ENCODE measurements around the gene UFM1. TPM values are rescaled to one million over a fixed set of nuclear protein-coding genes. Genes with fewer than 3 reads are reported as not detected.
"Not testable (repeated sequence)": the region's sequence is repeated elsewhere in the genome, so short reads cannot be mapped to it uniquely, and the experiment has no call there.

The UFM1 gene
- total and polyA plus RNA-seq, 4 donors, result 68.9 to 140 (median 89.0) TPM

- no peaks in the 10 kb centered on the region for H3K27me3 ChIP-seq (ENCODE audit: control insufficient read depth, insufficient read depth, low read length)
- no peak for DNase-seq (ENCODE audit: low read depth in 4 of 6, low spot score in 6 of 6)
- no peaks in the 10 kb centered on the region for H3K36me3 ChIP-seq (ENCODE audit: control insufficient read depth, insufficient read depth, low read length)
- H3K27ac ChIP-seq (ENCODE audit: low read depth, low read length), result no peak overlapping the region
- no peaks in the 10 kb centered on the region for H3K4me1 ChIP-seq (ENCODE audit: control insufficient read depth, insufficient read depth, low read length)
- H3K9me3 ChIP-seq (ENCODE audit: control insufficient read depth, insufficient read depth, low read length), result no peaks in the 10 kb centered on the region
- H3K4me3 ChIP-seq (ENCODE audit: low read depth, low read length), result no peak overlapping the region
- 89% methylated on average over 4 of the region's 4 CpGs for WGBS (ENCODE audit: insufficient coverage)
Measured at GRCh38 chr13:38361542-38362262, 12.1 kb downstream of the UFM1 start.

DNA sequence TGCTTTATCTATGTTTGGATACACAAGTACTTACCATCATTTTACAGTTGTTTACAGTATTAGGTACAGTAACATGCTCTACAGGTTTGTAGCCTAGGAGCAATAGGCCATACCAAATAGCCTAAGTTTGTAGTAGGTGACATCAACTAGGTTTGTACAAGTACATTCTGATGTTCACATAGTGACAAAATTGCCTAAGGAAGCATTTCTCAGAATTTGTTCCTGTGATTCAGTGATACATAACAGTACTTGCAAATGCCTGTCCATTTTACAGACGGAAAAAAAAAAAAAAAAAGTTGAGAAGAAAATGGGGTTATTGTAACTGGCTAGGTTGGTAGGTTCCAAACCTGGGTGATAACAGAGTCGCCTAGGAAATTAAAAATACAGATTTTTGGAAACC is 13.6 kb downstream of the UFM1 start:
- Histone ChIP-seq H3K36me3 (ENCODE audit: control insufficient read depth, insufficient read depth, low read length) (no peaks in the 10 kb centered on the region), H3K4me1 (ENCODE audit: control insufficient read depth, insufficient read depth, low read length) (no peaks in the 10 kb centered on the region), H3K4me3 (ENCODE audit: low read depth, low read length) (no peak overlapping the region), H3K27me3 (ENCODE audit: control insufficient read depth, insufficient read depth, low read length) (no peaks in the 10 kb centered on the region), H3K27ac (ENCODE audit: low read depth, low read length) (no peak overlapping the region), H3K9me3 (ENCODE audit: control insufficient read depth, insufficient read depth, low read length) (no peaks in the 10 kb centered on the region)
- no CpG with 5 or more reads among the region's 2 CpGs for WGBS (ENCODE audit: insufficient coverage)
- DNase-seq (ENCODE audit: low read depth in 4 of 6, low spot score in 6 of 6), result no peak

GRCh38 chr13:38363746-38364145 is 14.1 kb downstream of the UFM1 start:
- H3K27ac ChIP-seq (ENCODE audit: low read depth, low read length); H3K4me3 ChIP-seq (ENCODE audit: low read depth, low read length); H3K9me3 ChIP-seq (ENCODE audit: control insufficient read depth, insufficient read depth, low read length); H3K36me3 ChIP-seq (ENCODE audit: control insufficient read depth, insufficient read depth, low read length); H3K27me3 ChIP-seq (ENCODE audit: control insufficient read depth, insufficient read depth, low read length); H3K4me1 ChIP-seq (ENCODE audit: control insufficient read depth, insufficient read depth, low read length); DNase-seq (ENCODE audit: low read depth in 4 of 6, low spot score in 6 of 6): not testable (repeated sequence)
- WGBS (ENCODE audit: insufficient coverage), result 87% methylated on average over 11 of the region's 19 CpGs

- no CpG with 5 or more reads among the region's 3 CpGs for WGBS (ENCODE audit: insufficient coverage)
- no peak for DNase-seq (ENCODE audit: low read depth in 4 of 6, low spot score in 6 of 6)
- H3K27me3 ChIP-seq (ENCODE audit: control insufficient read depth, insufficient read depth, low read length), result no peaks in the 10 kb centered on the region
Measured at GRCh38 chr13:38365661-38366060, 16.0 kb downstream of the UFM1 start.

DNA sequence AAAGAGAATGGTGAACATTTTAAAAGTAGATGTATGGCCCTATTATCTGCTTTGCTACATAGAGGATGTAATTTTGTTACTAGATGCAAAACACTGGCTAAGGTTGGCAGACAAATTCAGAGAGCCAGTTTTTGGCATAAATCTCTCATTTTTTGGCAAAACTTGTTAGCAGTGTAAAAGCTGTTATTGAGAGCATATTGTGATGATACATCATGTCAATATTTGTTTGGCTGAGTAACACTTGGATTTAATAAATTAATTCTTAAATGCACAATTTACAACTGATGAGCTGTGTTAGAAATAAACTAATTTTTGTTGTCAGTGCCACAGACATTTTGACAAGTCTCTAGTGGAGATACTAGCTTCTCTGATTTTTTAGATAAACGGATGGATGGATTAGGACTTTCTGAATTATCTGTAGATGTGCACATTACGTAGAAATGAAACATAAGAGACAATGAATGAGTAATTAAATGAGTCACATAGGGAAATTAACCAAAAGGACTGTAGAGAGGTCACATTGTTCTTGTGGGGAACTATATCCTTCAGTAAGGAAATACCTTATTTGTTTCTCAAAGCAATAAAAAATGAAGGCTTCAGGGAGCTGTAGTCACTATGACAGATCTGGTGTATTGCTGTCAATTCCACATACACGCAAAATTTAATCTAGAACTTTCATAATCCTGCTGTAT is 17.4 kb downstream of the UFM1 start:
- no peaks in the 10 kb centered on the region for H3K27me3 ChIP-seq (ENCODE audit: control insufficient read depth, insufficient read depth, low read length)
- H3K36me3 ChIP-seq (ENCODE audit: control insufficient read depth, insufficient read depth, low read length), result no peaks in the 10 kb centered on the region
- WGBS (ENCODE audit: insufficient coverage), result 57% methylated on average over 1 of the region's 3 CpGs
- no peaks in the 10 kb centered on the region for H3K9me3 ChIP-seq (ENCODE audit: control insufficient read depth, insufficient read depth, low read length)
- peak in 1 of 6 donors; percentile 28 for DNase-seq (ENCODE audit: low read depth in 4 of 6, low spot score in 6 of 6)
- H3K4me3 ChIP-seq (ENCODE audit: low read depth, low read length), result no peak overlapping the region
- H3K27ac ChIP-seq (ENCODE audit: low read depth, low read length), result no peak overlapping the region
- H3K4me1 ChIP-seq (ENCODE audit: control insufficient read depth, insufficient read depth, low read length), result no peaks in the 10 kb centered on the region

More at GRCh38 chr13:38365661-38366060, 16.0 kb downstream of the UFM1 start:
- no peaks in the 10 kb centered on the region for H3K9me3 ChIP-seq (ENCODE audit: control insufficient read depth, insufficient read depth, low read length)
- H3K4me3 ChIP-seq (ENCODE audit: low read depth, low read length), result no peak overlapping the region
- H3K36me3 ChIP-seq (ENCODE audit: control insufficient read depth, insufficient read depth, low read length), result no peaks in the 10 kb centered on the region
- no peak overlapping the region for H3K27ac ChIP-seq (ENCODE audit: low read depth, low read length)
- no peaks in the 10 kb centered on the region for H3K4me1 ChIP-seq (ENCODE audit: control insufficient read depth, insufficient read depth, low read length)

DNA sequence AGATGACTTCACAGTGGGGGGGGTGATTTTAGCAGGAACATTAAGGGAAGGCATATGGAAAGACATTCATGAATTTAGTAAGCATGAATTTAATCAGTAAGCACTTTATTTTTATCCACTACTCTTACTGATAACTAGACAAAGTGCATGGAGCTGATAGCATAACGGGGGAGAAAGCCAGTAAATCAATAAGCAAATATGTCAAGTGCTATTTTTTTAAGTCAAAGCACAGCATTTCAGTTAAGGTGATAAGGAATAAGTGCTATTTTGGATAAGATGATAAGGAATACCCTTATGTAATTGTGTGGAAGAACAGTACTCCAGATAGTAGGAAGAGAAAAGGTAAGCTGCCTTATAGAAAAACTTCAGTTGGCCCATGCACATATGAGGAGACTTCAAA is 19.4 kb downstream of the UFM1 start:
- no CpG with 5 or more reads among the region's 1 CpG for WGBS (ENCODE audit: insufficient coverage)

GRCh38 chr13:38370096-38370495 is 20.4 kb downstream of the UFM1 start:
- H3K4me3 ChIP-seq (ENCODE audit: low read depth, low read length); H3K27me3 ChIP-seq (ENCODE audit: control insufficient read depth, insufficient read depth, low read length); H3K4me1 ChIP-seq (ENCODE audit: control insufficient read depth, insufficient read depth, low read length); H3K36me3 ChIP-seq (ENCODE audit: control insufficient read depth, insufficient read depth, low read length); DNase-seq (ENCODE audit: low read depth in 4 of 6, low spot score in 6 of 6); H3K27ac ChIP-seq (ENCODE audit: low read depth, low read length); H3K9me3 ChIP-seq (ENCODE audit: control insufficient read depth, insufficient read depth, low read length): not testable (repeated sequence)
- no CpG with 5 or more reads among the region's 3 CpGs for WGBS (ENCODE audit: insufficient coverage)

More for the DNA sequence above, 19.4 kb downstream of the UFM1 start:
- DNase-seq (ENCODE audit: low read depth in 4 of 6, low spot score in 6 of 6), result no peak
- H3K36me3 ChIP-seq (ENCODE audit: control insufficient read depth, insufficient read depth, low read length), result no peaks in the 10 kb centered on the region
- no peak overlapping the region for H3K4me3 ChIP-seq (ENCODE audit: low read depth, low read length)
- no peaks in the 10 kb centered on the region for H3K9me3 ChIP-seq (ENCODE audit: control insufficient read depth, insufficient read depth, low read length)
- no peaks in the 10 kb centered on the region for H3K27me3 ChIP-seq (ENCODE audit: control insufficient read depth, insufficient read depth, low read length)
- no peak overlapping the region for H3K27ac ChIP-seq (ENCODE audit: low read depth, low read length)
- H3K4me1 ChIP-seq (ENCODE audit: control insufficient read depth, insufficient read depth, low read length), result no peaks in the 10 kb centered on the region

- no peaks in the 10 kb centered on the region for H3K27me3 ChIP-seq (ENCODE audit: control insufficient read depth, insufficient read depth, low read length)
- no peaks in the 10 kb centered on the region for H3K9me3 ChIP-seq (ENCODE audit: control insufficient read depth, insufficient read depth, low read length)
- H3K36me3 ChIP-seq (ENCODE audit: control insufficient read depth, insufficient read depth, low read length), result no peaks in the 10 kb centered on the region
- WGBS (ENCODE audit: insufficient coverage), result 75% methylated on average over 1 of the region's 6 CpGs
- H3K27ac ChIP-seq (ENCODE audit: low read depth, low read length), result no peak overlapping the region
- no peak overlapping the region for H3K4me3 ChIP-seq (ENCODE audit: low read depth, low read length)
- no peak for DNase-seq (ENCODE audit: low read depth in 4 of 6, low spot score in 6 of 6)
- H3K4me1 ChIP-seq (ENCODE audit: control insufficient read depth, insufficient read depth, low read length), result no peaks in the 10 kb centered on the region
Measured at GRCh38 chr13:38372820-38373383, 23.3 kb downstream of the UFM1 start.

DNA sequence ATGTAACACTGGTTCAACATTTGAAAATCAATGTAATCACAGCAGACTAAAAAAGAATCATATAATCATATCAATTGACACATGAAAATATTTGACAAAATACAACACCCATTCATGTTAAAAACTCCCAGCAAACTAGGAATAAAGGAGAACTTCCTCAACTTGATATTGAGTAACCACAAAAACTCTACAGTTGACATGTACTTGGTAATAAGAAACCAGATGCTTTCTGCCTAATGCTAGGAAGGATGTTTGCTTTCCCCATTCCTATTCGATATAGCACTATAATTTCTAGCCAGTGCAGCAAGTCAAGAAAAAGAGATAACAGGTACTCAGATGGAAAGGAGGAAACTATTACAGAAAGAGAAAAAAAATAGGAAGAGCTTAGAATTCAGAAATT is 26.9 kb downstream of the UFM1 start:
- Histone ChIP-seq H3K4me1 (ENCODE audit: control insufficient read depth, insufficient read depth, low read length) (no peaks in the 10 kb centered on the region), H3K36me3 (ENCODE audit: control insufficient read depth, insufficient read depth, low read length) (no peaks in the 10 kb centered on the region), H3K27me3 (ENCODE audit: control insufficient read depth, insufficient read depth, low read length) (no peaks in the 10 kb centered on the region), H3K27ac (ENCODE audit: low read depth, low read length) (no peak overlapping the region), H3K9me3 (ENCODE audit: control insufficient read depth, insufficient read depth, low read length) (no peaks in the 10 kb centered on the region), H3K4me3 (ENCODE audit: low read depth, low read length) (no peak overlapping the region)
- WGBS (ENCODE audit: insufficient coverage), result no CpG with 5 or more reads among the region's 1 CpG
- DNase-seq (ENCODE audit: low read depth in 4 of 6, low spot score in 6 of 6), result no peak

DNA sequence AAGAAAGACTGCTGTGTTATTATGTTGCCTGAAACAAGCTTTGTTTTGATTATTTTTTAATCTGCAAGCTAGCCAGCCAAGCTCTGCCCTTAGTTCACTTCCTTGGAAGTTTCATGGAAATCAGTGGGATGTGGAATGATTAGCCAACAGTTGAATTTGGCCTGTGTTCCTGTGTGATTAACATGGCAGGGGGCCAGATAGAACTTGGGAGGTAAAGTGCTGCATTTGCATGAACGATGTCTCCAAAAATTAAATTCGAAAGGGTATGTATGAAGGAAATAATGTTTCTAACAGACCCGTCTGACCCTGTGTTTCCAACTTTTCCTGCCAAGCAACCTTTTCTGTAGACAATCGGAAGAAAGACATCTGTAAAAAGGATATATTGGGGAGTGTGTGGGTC is 32.2 kb downstream of the UFM1 start:
- H3K36me3 ChIP-seq (ENCODE audit: control insufficient read depth, insufficient read depth, low read length), result no peaks in the 10 kb centered on the region
- no peak overlapping the region for H3K4me3 ChIP-seq (ENCODE audit: low read depth, low read length)
- peak in 2 of 6 donors; percentile 22 to 61 for DNase-seq (ENCODE audit: low read depth in 4 of 6, low spot score in 6 of 6)
- H3K27me3 ChIP-seq (ENCODE audit: control insufficient read depth, insufficient read depth, low read length), result no peaks in the 10 kb centered on the region
- WGBS (ENCODE audit: insufficient coverage), result 73% methylated on average over 2 of the region's 4 CpGs
- H3K27ac ChIP-seq (ENCODE audit: low read depth, low read length), result no peak overlapping the region
- H3K4me1 ChIP-seq (ENCODE audit: control insufficient read depth, insufficient read depth, low read length), result no peaks in the 10 kb centered on the region
- H3K9me3 ChIP-seq (ENCODE audit: control insufficient read depth, insufficient read depth, low read length), result no peaks in the 10 kb centered on the region
